Endothelial cell of umbilical vein (primary cell): ENCODE data around the gene ARHGEF10L. TPM values are rescaled to one million over a fixed set of nuclear protein-coding genes. Genes with fewer than 3 reads are reported as not detected.

Source experiments
- BruUV-seq: library from RNA; stranded (reverse); fragments of 400-500 nt; replicated peaks from 2 replicates; lab custom pipeline; 2021; lab: Mats Ljungman, UMichigan
- CTCF ChIA-PET: fragments of 300-600, 350-600 bp; sonication (Branson Sonifier 250); formaldehyde crosslinking; loops from one replicate; lab custom pipeline; 2021; ENCODE audit warnings: antibody characterized with exemption, inconsistent platforms; lab: Charles Lee
- POLR2A ChIA-PET: fragments of 300-600, 350-600 bp; sonication (Branson Sonifier 250); formaldehyde crosslinking; loops from one replicate; lab custom pipeline; 2021; ENCODE audit warnings: antibody characterized with exemption, inconsistent platforms; lab: Charles Lee
- DNase-seq: peaks from one replicate; pipeline ENCODE4 v3.0.0-alpha.2; 2011; ENCODE audit warnings: low read depth, low spot score
- FAIRE-seq: peaks from 2 replicates; lab custom pipeline; 2011; peaks lifted over from hg19 to GRCh38; lab: Jason Lieb, UNC
- H2AFZ ChIP-seq: 2 replicates; pipeline ENCODE4 v1.6.0; 2012; ENCODE audit warnings: low read depth, low read length, control low read depth, inconsistent platforms
- H3K27ac ChIP-seq: 2 replicates; pipeline ENCODE4 v1.5.1; 2011; ENCODE audit warnings: low read depth, mild to moderate bottlenecking, control low read depth, low read length, moderate library complexity; ENCODE audit not compliant: insufficient read depth
- H3K27me3 ChIP-seq, 2 experiments: 2 replicates each; pipeline versions ENCODE4 v1.6.0 to v1.6.1; 2011; ENCODE audit warnings: low read length in 2 of 2, mixed read lengths in 1 of 2; ENCODE audit not compliant: control insufficient read depth in 2 of 2, insufficient read depth in 2 of 2
- H3K36me3 ChIP-seq, 2 experiments: 2 replicates in 1 of 2; 3 replicates in 1 of 2; pipeline ENCODE4 v1.5.1; 2011; ENCODE audit warnings: low read length in 2 of 2, mild to moderate bottlenecking in 1 of 2, moderate library complexity in 1 of 2; ENCODE audit not compliant: control insufficient read depth in 2 of 2, insufficient read depth in 2 of 2; ENCODE audit errors: extremely low read depth in 1 of 2
- H3K4me1 ChIP-seq: 3 replicates; pipeline ENCODE4 v1.5.1; 2011; ENCODE audit warnings: mild to moderate bottlenecking, low read length; ENCODE audit not compliant: control insufficient read depth, insufficient read depth; ENCODE audit errors: extremely low read depth
- H3K4me2 ChIP-seq: 2 replicates; pipeline ENCODE4 v1.6.1; 2011; ENCODE audit warnings: low read length, control low read depth, mixed read lengths; ENCODE audit not compliant: insufficient read depth
- H3K4me3 ChIP-seq, 3 experiments: fragments of 200-600 bp in 1 of 3; sonication (generic), shearing (Covaris generic) in 1 of 3; replicated peaks in 1 of 3; 2 replicates each; pipeline ENCODE4 v1.5.1; 2011 to 2016; ENCODE audit warnings: control low read depth in 3 of 3, low read length in 3 of 3, mild to moderate bottlenecking in 2 of 3, inconsistent platforms in 1 of 3, low read depth in 1 of 3, moderate library complexity in 1 of 3; ENCODE audit not compliant: insufficient read depth in 1 of 3
- H3K79me2 ChIP-seq: 2 replicates; pipeline ENCODE4 v1.6.0; 2012; ENCODE audit warnings: low read length, inconsistent platforms; ENCODE audit not compliant: control insufficient read depth, insufficient read depth
- H3K9ac ChIP-seq: replicated peaks from 2 replicates; pipeline ENCODE3; 2011; ENCODE audit warnings: low read length, control low read depth; ENCODE audit not compliant: insufficient read depth; ENCODE audit errors: extremely low read depth
- H3K9me1 ChIP-seq: replicated peaks from 3 replicates; pipeline ENCODE4 v1.6.0; 2011; ENCODE audit warnings: mild to moderate bottlenecking, low read length; ENCODE audit not compliant: control insufficient read depth, insufficient read depth; ENCODE audit errors: extremely low read depth
- H3K9me3 ChIP-seq: replicated peaks from 2 replicates; pipeline ENCODE4 v1.5.1; 2012; ENCODE audit warnings: low read length, inconsistent platforms; ENCODE audit not compliant: control insufficient read depth, insufficient read depth
- H4K20me1 ChIP-seq: replicated peaks from 2 replicates; pipeline ENCODE3; 2011; ENCODE audit warnings: mild to moderate bottlenecking, low read length; ENCODE audit not compliant: control insufficient read depth, insufficient read depth; ENCODE audit errors: extremely low read depth
- EZH2 ChIP-seq: IDR thresholded peaks from 2 replicates; pipeline ENCODE4 v1.6.1; 2012; ENCODE audit warnings: borderline replicate concordance, low read depth, mild to moderate bottlenecking, moderate library complexity, low read length, inconsistent platforms; ENCODE audit not compliant: severe bottlenecking
- FOS ChIP-seq: IDR thresholded peaks from 2 replicates; pipeline ENCODE4 v1.6.1; 2011; ENCODE audit warnings: mild to moderate bottlenecking, low read length, moderate library complexity, borderline replicate concordance; ENCODE audit not compliant: insufficient read depth
- GATA2 ChIP-seq: IDR thresholded peaks from 2 replicates; pipeline ENCODE4 v1.7.0; 2011; ENCODE audit warnings: low read depth, mild to moderate bottlenecking, moderate library complexity, mixed read lengths, low read length; ENCODE audit not compliant: insufficient read length, insufficient read depth
- JUN ChIP-seq: IDR thresholded peaks from 2 replicates; pipeline ENCODE4 v1.6.1; 2011; ENCODE audit warnings: borderline replicate concordance, low read depth; ENCODE audit not compliant: insufficient read length, insufficient read depth
- MYC ChIP-seq: IDR thresholded peaks from one replicate; pipeline ENCODE4 v1.6.1; 2011; ENCODE audit warnings: mild to moderate bottlenecking, low read depth, low read length
- POLR2A ChIP-seq: IDR thresholded peaks from 2 replicates; pipeline ENCODE4 v1.6.1; 2012; ENCODE audit warnings: low read depth, mild to moderate bottlenecking, control low read depth, low read length
- POLR2AphosphoS5 ChIP-seq: IDR thresholded peaks from 2 replicates; pipeline ENCODE4 v1.6.1; 2012; ENCODE audit warnings: low read depth, mild to moderate bottlenecking, control low read depth, low read length, moderate library complexity; ENCODE audit not compliant: insufficient read depth
- dilution Hi-C: fragments of 300-500 bp; cut with MboI; formaldehyde crosslinking; loops from one replicate; pipeline ENCODE4 v1.15.0; 2019; ENCODE audit warnings: low sequenced_read_pairs; ENCODE audit not compliant: extremely low pct_ligation_motif_present
- intact Hi-C: fragments of 100-400 bp; cut with micrococcal nuclease; formaldehyde crosslinking; loops from one replicate; pipeline ENCODE4 v1.10.0; 2022
- polyA plus RNA-seq, 4 experiments: library from polyadenylated mRNA; depleted of rRNA in 3 of 4; stranded (reverse) in 3 of 4; unstranded in 1 of 4; fragments of >200 nt; gene quantifications; 2 replicates each; pipeline versions ENCODE4 v1.2.1 to v1.2.3, GENCODE V29; 2011 to 2012; ENCODE audit warnings: missing spikeins in 1 of 4
- total RNA-seq: library from RNA; stranded (reverse); gene quantifications from 2 replicates; pipeline ENCODE4 v1.2.3, GENCODE V29; 2021
- TF ChIP-seq, protein P1 (sequence below), 2 donors: IDR thresholded peaks; 1 replicate in 1 of 2; 2 replicates in 1 of 2; pipeline ENCODE4 v1.5.1; 2011; ENCODE audit warnings: low read length in 2 of 2, mild to moderate bottlenecking in 2 of 2, moderate library complexity in 2 of 2, control low read depth in 1 of 2, inconsistent platforms in 1 of 2, low read depth in 1 of 2; ENCODE audit not compliant: insufficient read depth in 1 of 2; ENCODE audit errors: extremely low read depth in 1 of 2
- TF ChIP-seq, protein P2 (sequence below): IDR thresholded peaks from 2 replicates; pipeline ENCODE4 v1.6.1; 2011; ENCODE audit not compliant: insufficient read depth, insufficient read length

Gene ARHGEF10L
- total and polyA plus RNA-seq, 2 donors (not counting 3 experiments of a cell fraction or from before 2014, with no cell fraction given) = 1.9 to 5.2 TPM

DNA sequence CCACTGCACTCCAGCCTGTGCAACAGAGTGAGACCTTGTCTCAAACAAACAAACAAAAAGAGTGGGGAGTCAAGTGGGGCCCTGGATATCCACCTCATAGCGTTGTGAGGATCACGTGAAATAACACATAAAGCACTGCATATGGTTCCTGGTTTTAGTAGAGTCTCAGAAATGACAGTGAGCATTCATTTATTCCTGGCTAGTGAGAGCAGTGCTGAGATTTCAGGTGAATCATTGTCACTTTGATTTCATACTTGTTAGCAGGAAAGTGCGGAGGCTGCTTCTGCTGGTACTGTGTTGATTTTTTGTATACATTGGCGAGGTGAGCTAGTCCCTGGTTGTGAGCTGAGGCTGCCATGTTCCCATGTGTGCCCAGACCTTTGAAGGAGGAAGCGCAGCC is 22.9 kb downstream of the ARHGEF10L start:
- H3K27ac ChIP-seq = no peak overlapping the region
- H3K9me1 ChIP-seq = no peaks in the 10 kb centered on the region
- dilution Hi-C loops = no loop called here
- FAIRE-seq (no peak), DNase-seq (no peak)
- H3K4me3 ChIP-seq = no peak overlapping the region
- no peak overlapping the region for H3K9ac ChIP-seq
- intact Hi-C loops = no loop called here
- no peaks in the 10 kb centered on the region for H3K4me1 ChIP-seq
- BruUV-seq = no TSS peak
- ChIA-PET CTCF (interaction anchor here (1.6 kb wide), 1 partner anchor 12 kb away, joined by 4 read pairs; no protein-coding TSS in a partner anchor), POLR2A (interaction anchor here (0.7 kb wide), 1 partner anchor 24 kb away, joined by 4 read pairs; no protein-coding TSS in a partner anchor)
- H3K4me2 ChIP-seq = no peak overlapping the region
- no peak overlapping the region for H2AFZ ChIP-seq
- no peak for TF ChIP-seq POLR2A
- no peak for TF ChIP-seq JUN
- no peaks in the 10 kb centered on the region for H3K36me3 ChIP-seq
- H3K27me3 ChIP-seq = no peaks in the 10 kb centered on the region
- no peaks in the 10 kb centered on the region for H4K20me1 ChIP-seq
- H3K79me2 ChIP-seq = no peaks in the 10 kb centered on the region
- no peaks in the 10 kb centered on the region for H3K9me3 ChIP-seq

DNA sequence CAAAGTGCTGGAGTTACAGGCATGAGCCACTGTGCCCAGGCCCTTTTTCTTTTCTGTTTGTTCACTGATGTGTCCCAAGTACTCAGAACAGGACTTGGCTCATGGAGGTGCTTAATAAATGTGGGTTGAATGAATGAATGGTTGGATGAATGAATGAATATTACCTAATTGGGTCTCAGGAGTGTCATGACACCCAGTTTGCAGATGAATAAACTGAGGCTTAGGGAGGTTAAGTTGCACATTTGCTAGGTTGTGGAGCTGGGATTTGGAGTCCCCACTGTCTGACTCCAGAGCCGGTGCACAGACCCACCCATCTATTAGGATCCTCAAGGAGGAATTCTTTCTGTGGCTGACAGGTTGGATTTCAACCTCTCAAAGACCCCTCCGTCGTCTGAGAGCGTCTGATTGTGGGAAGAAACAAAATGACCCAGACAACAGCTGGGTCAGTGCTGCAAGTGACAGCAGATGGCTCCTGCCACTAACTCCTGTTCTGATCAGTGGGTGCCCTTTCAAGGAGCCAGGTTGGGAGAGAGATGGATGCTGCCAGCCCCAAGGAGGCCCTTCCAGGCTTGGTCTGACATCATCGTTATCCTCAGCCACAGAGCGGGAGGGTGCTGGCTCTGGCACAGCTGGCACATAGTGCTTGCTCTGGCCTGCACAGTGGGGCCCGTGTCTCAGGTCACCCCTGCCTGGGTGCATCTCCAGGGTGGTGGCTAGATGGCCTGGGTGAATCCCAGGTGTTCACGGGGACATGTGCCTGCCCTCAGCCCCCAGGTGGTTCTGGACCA is 24.2 kb downstream of the ARHGEF10L start:
- H3K4me1 ChIP-seq = no peaks in the 10 kb centered on the region
- DNase-seq (no peak), FAIRE-seq (no peak)
- no peak overlapping the region for H3K4me2 ChIP-seq
- H3K9me3 ChIP-seq = no peaks in the 10 kb centered on the region
- no peaks in the 10 kb centered on the region for H4K20me1 ChIP-seq
- dilution Hi-C loops (no loop called here), intact Hi-C loops (no loop called here)
- BruUV-seq = no TSS peak
- H3K9ac ChIP-seq = no peak overlapping the region
- H3K79me2 ChIP-seq = no peaks in the 10 kb centered on the region
- no peaks in the 10 kb centered on the region for H3K27me3 ChIP-seq
- no peak overlapping the region for H3K4me3 ChIP-seq
- CTCF ChIA-PET = interaction anchor here (1.0 kb wide), 1 partner anchor 10 kb away, joined by 3 read pairs; no protein-coding TSS in a partner anchor
- no peaks in the 10 kb centered on the region for H3K9me1 ChIP-seq
- POLR2A ChIA-PET = no interaction called here
- H3K36me3 ChIP-seq = no peaks in the 10 kb centered on the region
- TF ChIP-seq EZH2 = no peak
- no peak for TF ChIP-seq JUN
- TF ChIP-seq GATA2 = no peak
- TF ChIP-seq, protein P1, sequence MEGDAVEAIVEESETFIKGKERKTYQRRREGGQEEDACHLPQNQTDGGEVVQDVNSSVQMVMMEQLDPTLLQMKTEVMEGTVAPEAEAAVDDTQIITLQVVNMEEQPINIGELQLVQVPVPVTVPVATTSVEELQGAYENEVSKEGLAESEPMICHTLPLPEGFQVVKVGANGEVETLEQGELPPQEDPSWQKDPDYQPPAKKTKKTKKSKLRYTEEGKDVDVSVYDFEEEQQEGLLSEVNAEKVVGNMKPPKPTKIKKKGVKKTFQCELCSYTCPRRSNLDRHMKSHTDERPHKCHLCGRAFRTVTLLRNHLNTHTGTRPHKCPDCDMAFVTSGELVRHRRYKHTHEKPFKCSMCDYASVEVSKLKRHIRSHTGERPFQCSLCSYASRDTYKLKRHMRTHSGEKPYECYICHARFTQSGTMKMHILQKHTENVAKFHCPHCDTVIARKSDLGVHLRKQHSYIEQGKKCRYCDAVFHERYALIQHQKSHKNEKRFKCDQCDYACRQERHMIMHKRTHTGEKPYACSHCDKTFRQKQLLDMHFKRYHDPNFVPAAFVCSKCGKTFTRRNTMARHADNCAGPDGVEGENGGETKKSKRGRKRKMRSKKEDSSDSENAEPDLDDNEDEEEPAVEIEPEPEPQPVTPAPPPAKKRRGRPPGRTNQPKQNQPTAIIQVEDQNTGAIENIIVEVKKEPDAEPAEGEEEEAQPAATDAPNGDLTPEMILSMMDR (IDR thresholded peaks at IDR 0.05; ENCODE audit: extremely low read depth in 1 of 2, insufficient read depth in 1 of 2, low read depth in 1 of 2, low read length in 2 of 2) = no peak
- TF ChIP-seq, protein P2, sequence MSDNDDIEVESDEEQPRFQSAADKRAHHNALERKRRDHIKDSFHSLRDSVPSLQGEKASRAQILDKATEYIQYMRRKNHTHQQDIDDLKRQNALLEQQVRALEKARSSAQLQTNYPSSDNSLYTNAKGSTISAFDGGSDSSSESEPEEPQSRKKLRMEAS = no peak
- no peak for TF ChIP-seq MYC
- no peak for TF ChIP-seq FOS
- no peak for TF ChIP-seq POLR2AphosphoS5
- TF ChIP-seq POLR2A = no peak
- no peak overlapping the region for H2AFZ ChIP-seq
- H3K27ac ChIP-seq = no peak overlapping the region
